8988T (cell line): ENCODE data around the gene TGFB1.

ENCODE experiments used
- DNase-seq: peaks from one replicate; pipeline ENCODE4 v3.0.0; 2011

The TGFB1 gene

DNA sequence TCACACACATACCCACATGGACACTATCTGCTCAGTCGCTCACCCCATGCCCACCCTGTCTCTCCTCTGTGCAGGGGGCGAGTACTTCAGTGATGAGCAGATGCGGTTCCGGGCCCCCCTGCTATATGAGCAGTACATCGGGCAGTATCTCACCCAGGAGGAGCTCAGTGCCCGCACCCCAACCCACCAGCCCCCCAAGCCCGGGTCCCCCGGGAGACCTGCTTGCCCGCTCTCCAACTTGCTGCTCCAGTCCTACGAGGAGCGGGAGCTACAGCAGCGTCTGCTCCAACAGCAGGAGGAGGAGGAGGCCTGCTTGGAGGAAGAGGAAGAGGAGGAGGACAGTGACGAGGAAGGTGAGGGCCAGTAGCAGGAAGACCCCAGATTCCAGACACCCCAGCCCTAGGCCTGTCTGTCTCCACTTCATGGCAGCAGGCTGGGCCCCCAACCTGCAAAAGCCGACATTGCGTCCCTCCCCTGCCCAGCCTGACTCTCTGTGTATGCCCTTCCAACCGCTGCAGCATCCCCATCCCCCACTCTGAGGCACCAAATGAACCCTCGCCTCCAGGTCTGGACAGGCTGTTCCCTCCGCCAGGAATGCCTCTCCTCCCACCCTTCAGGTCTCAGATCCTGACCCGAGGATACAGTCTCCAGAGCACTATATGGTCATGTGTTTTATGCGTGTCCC, 34.1 kb downstream of the TGFB1 start:
- DNase-seq, result no peak

GRCh38 chr19:41318696-41319499, 34.8 kb downstream of the TGFB1 start:
- DNase-seq, result no peak

DNA sequence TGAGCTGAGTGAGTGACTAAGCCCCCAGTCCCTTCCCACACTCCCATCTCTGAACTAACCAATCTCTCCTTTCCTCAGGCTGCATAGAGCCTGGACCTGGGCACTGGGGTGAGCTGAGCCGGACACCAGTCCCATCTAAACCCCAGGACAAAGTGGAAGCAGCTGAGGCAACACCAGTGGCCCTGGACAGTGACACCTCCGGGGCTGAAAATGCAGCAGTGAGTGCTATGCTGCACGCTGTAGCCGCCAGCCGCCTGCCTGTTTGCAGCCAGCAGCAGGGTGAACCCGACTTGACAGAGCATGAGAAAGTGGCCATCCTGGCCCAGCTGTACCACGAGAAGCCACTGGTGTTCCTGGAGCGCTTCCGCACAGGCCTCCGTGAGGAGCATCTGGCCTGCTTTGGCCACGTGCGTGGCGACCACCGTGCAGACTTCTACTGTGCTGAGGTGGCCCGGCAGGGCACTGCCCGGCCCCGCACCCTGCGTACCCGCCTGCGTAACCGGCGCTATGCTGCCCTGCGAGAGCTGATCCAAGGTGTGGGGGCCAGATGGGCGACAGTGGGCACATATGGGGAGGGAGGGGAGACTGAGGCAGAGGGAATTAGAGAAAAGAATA, 37.3 kb downstream of the TGFB1 start:
- DNase-seq, result no peak

DNA sequence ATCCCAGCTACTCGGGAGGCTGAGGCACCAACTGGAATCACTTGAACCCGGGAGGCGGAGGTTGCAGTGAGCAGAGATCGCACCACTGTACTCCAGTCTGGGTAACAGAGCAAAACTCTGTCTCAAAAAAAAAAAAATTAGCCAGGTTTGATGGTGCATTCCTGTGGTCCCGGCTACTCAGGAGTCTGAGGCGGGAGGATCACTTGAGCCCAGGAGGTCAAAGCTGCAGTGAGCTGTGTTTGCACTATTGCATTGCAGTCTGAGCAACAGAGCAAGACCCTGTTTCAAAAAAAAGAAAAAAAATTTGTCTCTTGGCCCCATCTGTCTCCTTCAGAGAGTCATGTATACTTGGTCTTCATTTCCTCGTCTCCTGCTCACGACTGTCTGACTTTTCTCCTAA, 42.1 kb downstream of the TGFB1 start:
- no peak for DNase-seq

DNA sequence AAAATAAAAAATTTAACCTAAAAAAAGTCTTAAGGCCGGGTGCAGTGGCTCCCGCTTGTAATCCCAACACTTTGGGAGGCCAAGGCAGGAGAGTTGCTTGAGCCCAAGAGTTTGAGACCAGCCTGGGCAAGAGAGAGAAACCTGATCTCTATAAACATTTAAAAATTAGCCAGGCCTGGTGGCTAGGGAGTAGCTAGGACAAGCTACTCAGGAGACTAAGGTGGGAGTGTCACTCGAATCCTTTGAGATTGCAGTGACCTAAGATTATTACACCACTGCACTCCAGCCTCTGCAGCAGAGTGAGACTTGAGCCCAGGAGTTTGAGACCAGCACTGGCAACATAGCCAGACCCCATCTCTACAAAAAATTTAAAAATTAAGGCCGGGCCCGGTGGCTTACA, 42.6 kb downstream of the TGFB1 start:
- DNase-seq, result no peak

GRCh38 chr19:41310033-41310831, 43.5 kb downstream of the TGFB1 start, which contains the start of gene CCDC97:
Gene CCDC97 (plus strand): TSS chr19:41310172. CDS start chr19:41310311, 139 bp downstream.
- DNase-seq, result peak; percentile 60

DNA sequence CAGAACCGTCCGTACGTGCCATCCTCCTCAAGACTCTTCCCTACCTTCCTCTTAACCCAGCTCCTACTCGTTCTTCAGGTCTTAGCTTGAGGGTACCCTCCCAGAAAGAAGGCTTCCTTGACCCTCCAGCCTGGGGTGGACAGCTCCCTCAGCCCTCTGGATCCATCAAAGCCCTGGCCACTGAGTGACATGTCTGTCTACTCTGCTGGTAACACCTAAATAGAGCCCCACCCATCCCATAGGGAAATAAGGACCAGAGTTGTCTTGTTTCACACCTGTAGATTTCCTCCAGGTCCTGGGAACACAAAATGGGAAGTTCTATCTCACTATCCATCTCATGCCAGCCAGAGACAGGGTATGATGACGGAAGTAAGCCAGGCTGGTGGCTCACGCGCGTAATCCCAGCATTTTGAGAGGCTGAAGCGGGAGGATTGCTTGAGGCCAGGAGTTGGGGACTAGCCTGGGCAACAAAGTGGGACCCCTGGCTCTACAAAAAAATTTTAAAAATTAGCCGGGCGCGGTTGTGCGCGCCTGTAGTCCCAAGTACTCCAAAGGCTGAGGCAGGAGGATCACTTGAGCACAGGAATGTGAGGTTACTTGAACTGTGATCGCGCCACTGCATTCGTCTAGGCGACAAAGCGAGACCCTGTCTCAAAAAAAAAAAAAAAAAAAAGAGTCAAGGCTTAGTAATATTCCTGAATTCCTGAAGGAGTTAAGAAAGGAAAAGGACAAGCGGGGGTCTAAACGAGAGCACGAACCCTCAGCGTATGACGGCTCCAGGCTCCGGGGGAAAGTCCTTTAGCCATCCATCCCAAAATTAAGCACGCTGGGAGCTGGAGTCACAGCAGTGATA, 44.3 kb downstream of the TGFB1 start:
- no peak for DNase-seq

GRCh38 chr19:41308450-41309179, 45.1 kb downstream of the TGFB1 start:
- DNase-seq, result no peak

- DNase-seq, result no peak
Observed at GRCh38 chr19:41307954-41308449, 45.7 kb downstream of the TGFB1 start.

DNA sequence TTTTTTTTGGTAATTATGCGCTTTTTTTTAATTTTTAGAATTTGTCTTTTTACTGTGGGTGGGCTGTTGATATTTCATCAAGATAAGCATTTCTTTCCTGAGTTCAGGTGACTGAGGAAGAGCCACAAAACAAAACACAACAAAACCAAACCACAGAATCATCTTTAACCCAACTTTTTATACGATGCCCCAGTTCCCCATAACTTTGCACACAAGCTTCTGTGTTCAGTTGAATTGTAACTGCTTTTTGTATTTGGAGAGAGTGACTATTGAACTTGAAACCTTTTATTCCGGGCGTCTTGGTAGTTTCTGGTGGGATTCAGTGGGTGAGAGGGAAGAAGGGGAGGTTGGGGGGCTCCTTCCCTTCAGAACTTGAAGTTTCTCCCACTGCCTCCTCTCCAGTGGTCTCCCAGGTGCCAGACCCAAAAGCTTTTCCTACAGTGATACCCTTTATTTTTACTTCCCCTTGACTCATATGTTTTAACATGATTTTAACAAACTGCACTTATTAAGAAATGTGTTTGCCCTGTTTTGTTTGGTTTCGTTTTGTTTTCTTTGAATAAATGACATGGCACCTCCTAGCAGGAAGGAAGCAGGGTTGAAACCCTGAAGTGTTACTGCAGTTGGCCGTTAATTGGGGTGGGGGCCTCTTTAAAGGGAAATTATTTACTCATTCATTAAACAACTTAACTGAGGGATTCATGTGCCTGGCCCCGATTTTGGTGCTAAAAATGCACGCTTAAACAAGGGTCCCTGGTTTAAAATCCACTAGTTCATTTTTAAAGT, 46.4 kb downstream of the TGFB1 start:
- no peak for DNase-seq

GRCh38 chr19:41305927-41306793, 47.6 kb downstream of the TGFB1 start:
- DNase-seq, result no peak

DNA sequence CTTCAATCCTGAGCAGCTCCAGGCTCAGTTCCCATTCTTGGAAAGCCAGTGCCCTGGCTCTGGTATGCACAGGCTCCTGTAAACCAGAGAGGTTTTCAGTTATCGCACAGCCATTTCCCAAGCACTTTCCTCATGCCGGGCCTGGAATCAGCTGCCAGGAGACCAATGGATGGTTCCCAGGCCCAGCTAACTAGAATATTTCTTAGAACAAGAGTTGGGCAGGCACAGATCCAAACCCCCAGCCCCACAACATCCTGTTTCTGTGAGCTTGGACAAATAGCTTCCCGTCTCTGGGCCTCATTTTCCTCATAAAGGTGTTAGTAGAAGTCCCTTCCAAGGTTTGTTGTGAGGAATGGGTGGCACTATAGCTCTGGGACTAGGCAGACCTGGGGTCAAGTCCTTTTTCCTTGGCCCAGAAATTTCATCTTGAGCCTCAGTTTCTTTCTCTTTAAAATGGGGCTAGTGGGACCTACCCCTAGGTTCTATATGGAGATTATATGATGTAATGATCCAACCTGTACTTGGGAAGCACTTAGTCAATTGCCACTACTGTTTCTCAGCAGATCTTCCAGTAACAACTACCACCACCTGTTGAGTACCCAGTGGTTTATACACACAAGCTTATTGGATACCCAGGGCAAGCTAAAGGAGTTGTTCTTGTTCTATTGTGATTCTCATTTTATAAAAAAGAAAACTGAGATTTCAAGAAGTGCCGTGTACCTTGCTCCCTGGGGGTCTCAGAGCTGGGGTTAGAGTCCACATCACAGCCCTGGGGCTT, 48.8 kb downstream of the TGFB1 start:
- no peak for DNase-seq

- DNase-seq, result no peak
Observed at GRCh38 chr19:41303954-41304353, 49.8 kb downstream of the TGFB1 start.

GRCh38 chr19:41302624-41303351, 50.9 kb downstream of the TGFB1 start:
- DNase-seq, result no peak

DNA sequence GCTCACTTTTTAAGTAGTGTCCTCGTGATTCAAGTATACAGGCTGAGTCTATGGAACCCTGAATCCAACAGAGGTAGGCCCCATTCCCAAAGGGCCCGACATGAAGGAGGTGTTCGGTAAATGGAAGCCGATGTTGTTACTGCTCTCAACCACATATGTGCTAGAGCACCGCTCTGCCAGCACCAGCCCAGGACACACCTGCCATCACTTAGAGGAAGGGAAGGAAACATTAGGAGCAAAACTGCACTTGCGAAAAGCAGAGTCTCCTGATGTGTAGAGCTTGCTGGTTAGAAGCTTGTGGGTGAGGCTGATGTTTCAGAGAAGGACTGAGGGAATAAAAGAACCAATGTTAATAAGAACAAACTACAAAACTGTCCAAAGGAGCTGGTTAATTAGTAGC, 53.2 kb downstream of the TGFB1 start:
- DNase-seq, result no peak

DNA sequence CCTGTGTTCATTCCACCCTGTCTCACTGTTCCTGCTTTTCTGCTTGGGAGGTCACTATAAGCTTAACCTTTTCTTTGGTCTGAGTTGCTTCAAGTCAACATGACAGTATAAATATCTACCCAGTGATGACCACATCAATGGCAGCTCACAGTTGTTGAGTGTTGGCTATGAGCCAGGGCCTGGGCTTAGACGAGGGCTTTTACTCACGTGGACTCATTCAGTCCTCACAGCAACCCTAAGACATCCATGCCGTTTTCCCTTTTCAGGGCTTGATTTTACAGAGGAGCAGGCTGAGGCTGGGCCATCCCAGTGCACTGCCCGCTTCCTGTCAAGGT, 54.0 kb downstream of the TGFB1 start:
- no peak for DNase-seq

DNA sequence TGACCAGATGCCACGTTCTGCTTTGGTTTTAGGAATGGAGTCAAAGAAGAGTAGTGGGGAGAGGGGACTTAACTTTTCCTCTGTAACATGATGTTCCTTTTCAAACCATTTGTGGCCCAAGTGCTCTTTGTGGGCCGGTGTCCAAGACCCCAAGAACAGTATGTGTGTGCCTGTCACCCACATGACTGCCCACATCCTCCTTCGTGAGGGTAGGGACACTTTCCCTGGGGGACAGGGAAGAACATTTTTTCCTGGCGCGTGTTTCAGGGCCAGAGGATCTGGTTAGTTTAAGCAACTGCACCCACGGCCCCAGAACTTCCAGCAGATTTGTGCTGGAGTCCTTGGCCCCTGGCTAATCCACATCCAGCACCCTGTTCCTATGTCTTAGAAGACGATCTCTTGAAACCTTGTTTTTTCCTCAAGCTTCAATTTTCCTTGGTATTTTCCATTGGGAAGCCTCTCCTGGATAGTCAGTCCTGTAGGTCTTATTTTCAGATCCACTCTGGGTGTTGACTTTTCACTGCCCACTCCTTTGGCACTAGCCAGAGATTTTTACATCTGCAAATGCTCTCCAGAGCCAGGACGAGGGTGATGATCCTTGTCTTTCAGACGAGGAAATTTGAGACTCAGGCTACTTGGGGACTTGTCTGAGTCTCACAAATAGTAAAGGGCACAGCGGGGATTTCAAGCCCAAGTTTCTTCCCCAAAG, 54.5 kb downstream of the TGFB1 start:
- DNase-seq, result no peak
